Sigmoid colon (tissue), 7 donors: ENCODE results near the gene GRAMD1B. TPM values are rescaled to one million over a fixed set of nuclear protein-coding genes. Genes with fewer than 3 reads are reported as not detected.

ENCODE experiments used
- DNase-seq: peaks from one replicate; pipeline ENCODE4 v3.0.0-alpha.2; 2019
- H3K27ac ChIP-seq, 4 donors: fragments of 200-600 bp; sonication (generic); one replicate each; pipeline ENCODE4 v1.5.1; 2016 to 2019; ENCODE audit warnings: mild to moderate bottlenecking in 1 of 4
- H3K27me3 ChIP-seq, 3 donors: fragments of 200-600 bp; sonication (generic); one replicate each; pipeline ENCODE4 v1.5.1; 2019; ENCODE audit warnings: mild to moderate bottlenecking in 1 of 3
- H3K36me3 ChIP-seq, 4 donors: fragments of 200-600 bp; sonication (generic); one replicate each; pipeline ENCODE4 v1.5.1; 2016 to 2019
- H3K4me1 ChIP-seq, 4 donors: fragments of 200-600 bp; sonication (generic); one replicate each; pipeline ENCODE4 v1.5.1; 2017 to 2019
- H3K4me3 ChIP-seq, 4 donors: fragments of 200-600 bp; sonication (generic); one replicate each; pipeline ENCODE4 v1.5.1; 2017 to 2019; ENCODE audit warnings: mild to moderate bottlenecking in 2 of 4, moderate library complexity in 1 of 4
- H3K9me3 ChIP-seq, 4 donors: fragments of 200-600 bp in 3 of 4; sonication (generic) in 3 of 4; one replicate each; pipeline versions ENCODE4 v1.5.1 to v1.6.1; 2013 to 2019
- EP300 ChIP-seq, 4 donors: sonication (generic); formaldehyde crosslinking; IDR thresholded peaks; one replicate each; pipeline ENCODE4 v1.6.1; 2017; ENCODE audit warnings: antibody characterized with exemption in 4 of 4
- POLR2A ChIP-seq, 2 donors: fragments of 450-650 bp; IDR thresholded peaks; one replicate each; pipeline ENCODE4 v1.6.1; 2016; ENCODE audit warnings: antibody characterized with exemption in 2 of 2, mild to moderate bottlenecking in 2 of 2, moderate library complexity in 2 of 2
- POLR2AphosphoS5 ChIP-seq, 4 donors: sonication (generic); formaldehyde crosslinking; IDR thresholded peaks; one replicate each; pipeline ENCODE4 v1.6.1; 2017; ENCODE audit warnings: antibody characterized with exemption in 4 of 4
- WGBS, 2 donors: extraction: QIAGEN DNeasy Blood & Tissue Kit; methylation state at CpG; one replicate each; pipeline ENCODE4 v1.1.7; 2013; 5-methylcytosine and 5-hydroxymethylcytosine counted together
- intact Hi-C: fragments of 100-400 bp; cut with DNase I; formaldehyde crosslinking; loops from one replicate; pipeline ENCODE4 v1.15.1; 2023
- polyA plus RNA-seq, 3 donors: library from polyadenylated mRNA; stranded (reverse); fragments of 200-250 nt; gene quantifications; one replicate each; pipeline ENCODE4 v1.2.3, GENCODE V29; 2013
- total RNA-seq, 4 donors: library from RNA; depleted of rRNA; stranded (reverse); fragments of >200 nt; gene quantifications; one replicate each; pipeline ENCODE4 v1.1.0, GENCODE V29; 2016
- TF ChIP-seq, protein P1 (sequence below), 4 experiments: fragments of 450-650 bp in 3 of 4; fragments of 200-600 bp in 1 of 4; IDR thresholded peaks; one replicate each; pipeline ENCODE4 v1.5.1; 2016 to 2019; ENCODE audit warnings: antibody characterized with exemption in 4 of 4, mild to moderate bottlenecking in 3 of 4, moderate library complexity in 2 of 4
- donor health status: healthy with polysubstance abuse.
- donor health status: Bipolar disorder and iron deficiency.
- donor health status: healthy.

Gene GRAMD1B
- total and polyA plus RNA-seq, 7 donors: 1.8 to 5.0 (median 3.5) TPM

DNA sequence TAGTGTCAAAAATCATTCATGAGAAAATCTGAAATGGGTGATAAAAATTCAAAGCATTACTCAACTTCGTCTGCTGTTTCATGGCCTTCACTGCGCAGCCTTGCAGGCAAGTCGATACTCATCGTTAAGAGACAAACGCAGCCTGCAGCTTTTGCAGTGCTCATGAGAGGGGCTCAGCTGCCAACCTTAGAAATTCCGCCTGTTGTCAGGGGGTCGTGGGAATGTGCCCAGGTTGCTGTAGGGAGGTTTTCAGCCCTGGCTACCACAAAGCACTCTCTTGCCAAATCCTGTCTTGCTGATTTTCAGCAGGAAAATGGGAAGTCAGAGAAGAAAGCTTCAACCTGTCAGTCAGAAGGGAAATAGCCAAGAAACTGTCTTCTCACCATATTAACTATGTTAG lies 25.4 kb upstream of the GRAMD1B start:
- TF ChIP-seq, protein P1, sequence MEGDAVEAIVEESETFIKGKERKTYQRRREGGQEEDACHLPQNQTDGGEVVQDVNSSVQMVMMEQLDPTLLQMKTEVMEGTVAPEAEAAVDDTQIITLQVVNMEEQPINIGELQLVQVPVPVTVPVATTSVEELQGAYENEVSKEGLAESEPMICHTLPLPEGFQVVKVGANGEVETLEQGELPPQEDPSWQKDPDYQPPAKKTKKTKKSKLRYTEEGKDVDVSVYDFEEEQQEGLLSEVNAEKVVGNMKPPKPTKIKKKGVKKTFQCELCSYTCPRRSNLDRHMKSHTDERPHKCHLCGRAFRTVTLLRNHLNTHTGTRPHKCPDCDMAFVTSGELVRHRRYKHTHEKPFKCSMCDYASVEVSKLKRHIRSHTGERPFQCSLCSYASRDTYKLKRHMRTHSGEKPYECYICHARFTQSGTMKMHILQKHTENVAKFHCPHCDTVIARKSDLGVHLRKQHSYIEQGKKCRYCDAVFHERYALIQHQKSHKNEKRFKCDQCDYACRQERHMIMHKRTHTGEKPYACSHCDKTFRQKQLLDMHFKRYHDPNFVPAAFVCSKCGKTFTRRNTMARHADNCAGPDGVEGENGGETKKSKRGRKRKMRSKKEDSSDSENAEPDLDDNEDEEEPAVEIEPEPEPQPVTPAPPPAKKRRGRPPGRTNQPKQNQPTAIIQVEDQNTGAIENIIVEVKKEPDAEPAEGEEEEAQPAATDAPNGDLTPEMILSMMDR (IDR thresholded peaks at IDR 0.05): no peak
- TF ChIP-seq POLR2AphosphoS5 (IDR thresholded peaks at IDR 0.05) (no peak), POLR2A (IDR thresholded peaks at IDR 0.05) (no peak), EP300 (IDR thresholded peaks at IDR 0.05) (no peak)
- H3K4me3 ChIP-seq: no peak overlapping the region
- 67 to 86% methylated on average over 7 of the region's 7 CpGs for WGBS, 2 donors
- no peak overlapping the region for H3K27ac ChIP-seq
- H3K36me3 ChIP-seq: no peaks in the 10 kb centered on the region
- H3K4me1 ChIP-seq: no peaks in the 10 kb centered on the region
- intact Hi-C loops: loop anchor here (10.0 kb wide), 1 partner anchor 70 kb away; no protein-coding TSS in a partner anchor
- no peaks in the 10 kb centered on the region for H3K9me3 ChIP-seq
- peaks cover 0 to 18% (median 7%) of the 10 kb centered on the region in 3 donors for H3K27me3 ChIP-seq
- DNase-seq: no peak

DNA sequence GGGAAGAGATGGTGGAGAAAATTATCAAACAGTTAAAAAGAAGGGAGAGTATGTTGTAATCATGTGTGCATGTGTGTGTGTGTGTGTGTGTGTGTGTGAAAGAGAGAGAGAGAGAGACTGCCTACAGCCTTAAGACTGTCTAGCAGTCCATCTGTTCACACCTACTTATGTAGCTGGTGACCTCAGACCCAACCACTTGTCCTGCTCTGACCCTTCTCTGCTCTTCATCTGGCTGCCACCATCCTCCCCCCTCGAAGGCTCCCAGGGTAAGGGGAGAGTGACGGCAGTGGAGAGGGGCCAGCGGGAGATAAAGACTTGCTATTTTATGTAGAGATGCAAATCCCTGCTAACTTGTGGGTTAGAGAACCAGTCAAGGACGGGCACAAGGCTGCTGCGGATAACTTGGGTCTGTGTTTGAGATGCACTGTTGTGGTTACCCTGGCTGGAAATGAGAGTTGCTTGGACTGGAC lies 24.9 kb upstream of the GRAMD1B start:
- intact Hi-C loops: loop anchor here (10.0 kb wide), 1 partner anchor 70 kb away; no protein-coding TSS in a partner anchor
- Histone ChIP-seq H3K4me3 (no peak overlapping the region), H3K27ac (no peak overlapping the region), H3K9me3 (no peaks in the 10 kb centered on the region), H3K4me1 (no peaks in the 10 kb centered on the region), H3K36me3 (no peaks in the 10 kb centered on the region), H3K27me3 (peaks cover 0 to 18% (median 7%) of the 10 kb centered on the region in 3 donors)
- TF ChIP-seq, protein P1 (IDR thresholded peaks at IDR 0.05): no peak
- no peak for TF ChIP-seq POLR2AphosphoS5 (IDR thresholded peaks at IDR 0.05)
- no peak for TF ChIP-seq EP300 (IDR thresholded peaks at IDR 0.05)
- no peak for TF ChIP-seq POLR2A (IDR thresholded peaks at IDR 0.05)
- DNase-seq: no peak
- whole genome bisulfite sequencing, 2 donors: 77 to 91% methylated on average over 5 of the region's 5 CpGs

DNA sequence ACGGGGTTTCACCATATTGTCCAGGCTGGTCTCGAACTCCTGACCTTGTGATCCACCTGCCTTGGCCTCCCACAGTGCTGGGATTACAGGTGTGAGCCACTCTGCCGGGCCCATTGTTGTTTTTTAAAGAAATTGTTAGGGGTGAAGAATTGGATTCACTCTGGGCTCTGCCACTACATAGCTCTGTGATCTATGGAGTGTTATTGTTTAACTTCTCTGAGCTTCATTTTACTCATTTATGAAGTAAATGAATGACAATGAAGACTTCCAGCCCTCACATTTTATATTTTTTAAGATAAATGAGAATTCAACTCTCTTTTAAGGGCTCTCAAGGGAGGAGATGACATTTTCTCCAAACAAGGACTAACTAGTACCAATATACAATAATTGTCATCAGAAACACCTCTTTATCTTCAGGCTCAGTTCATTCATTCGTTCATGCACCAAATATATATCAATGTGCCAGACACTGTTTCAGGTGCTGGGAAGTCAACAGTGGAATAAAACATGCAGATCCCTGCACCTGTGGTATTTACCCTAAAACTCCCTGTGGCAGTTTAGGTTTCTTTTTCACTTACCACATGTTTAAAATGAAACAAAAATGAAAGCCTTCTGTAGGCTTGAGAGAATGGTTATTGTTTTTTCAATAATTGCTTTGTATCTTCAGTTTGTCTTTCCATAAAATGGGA lies 23.5 kb upstream of the GRAMD1B start:
- Histone ChIP-seq H3K9me3 (no peaks in the 10 kb centered on the region), H3K27ac (no peak overlapping the region)

DNA sequence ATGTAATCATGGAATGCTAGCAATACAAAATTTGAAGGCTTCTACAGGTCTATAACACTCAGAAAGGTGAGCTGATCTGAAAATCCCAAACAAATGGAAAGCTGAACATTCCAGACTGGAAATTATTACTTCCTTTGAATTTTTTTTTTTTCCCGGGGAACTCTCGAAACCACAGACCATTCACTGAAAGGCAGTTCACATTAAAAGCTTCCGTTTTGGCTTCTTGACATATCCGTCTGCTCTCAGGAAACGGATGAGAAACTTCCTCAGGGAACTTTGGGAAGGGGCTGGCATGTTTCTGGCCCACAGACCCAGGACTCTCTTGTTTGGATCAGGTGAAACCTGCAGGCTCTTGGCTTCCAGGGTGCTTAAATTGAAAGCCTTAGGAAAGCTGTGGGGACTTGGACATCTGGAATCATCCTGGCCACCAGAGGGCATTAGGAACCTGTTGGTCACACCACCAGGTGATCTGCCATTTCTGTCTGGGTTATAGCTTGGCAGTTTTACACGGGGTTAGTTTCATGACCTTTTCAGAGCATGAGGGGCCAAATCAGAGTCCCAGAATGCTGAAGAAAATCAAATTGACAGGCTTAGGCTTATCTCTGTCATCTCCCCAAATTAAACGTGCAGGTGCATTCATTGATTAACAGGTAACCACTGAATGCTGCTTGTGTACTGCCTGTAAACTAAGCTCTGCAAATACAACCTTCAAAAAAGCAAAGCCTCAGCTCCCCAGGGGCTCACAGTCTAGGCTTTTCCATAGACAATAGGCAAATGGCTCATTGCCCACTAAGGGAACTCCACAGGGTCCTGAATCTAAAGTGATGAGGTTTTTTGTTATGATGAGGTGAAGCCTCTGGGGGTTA lies 22.7 kb upstream of the GRAMD1B start:
- Histone ChIP-seq H3K4me1 (no peaks in the 10 kb centered on the region), H3K36me3 (no peaks in the 10 kb centered on the region), H3K9me3 (no peaks in the 10 kb centered on the region), H3K27ac (no peak overlapping the region), H3K27me3 (peaks cover 0 to 18% (median 7%) of the 10 kb centered on the region in 3 donors), H3K4me3 (no peak overlapping the region)
- TF ChIP-seq, protein P1 (IDR thresholded peaks at IDR 0.05): peak in 3 of 4 experiments; percentile 27 to 39 (median 37)
- TF ChIP-seq EP300 (IDR thresholded peaks at IDR 0.05): no peak
- WGBS, 2 donors: 5 to 7% methylated on average over 7 of the region's 7 CpGs
- intact Hi-C loops: loop anchor here (10.0 kb wide), 1 partner anchor 67 kb away; no protein-coding TSS in a partner anchor
- no peak for DNase-seq

More for the DNA sequence above, 23.5 kb upstream of the GRAMD1B start:
- no peaks in the 10 kb centered on the region for H3K36me3 ChIP-seq
- intact Hi-C loops: loop anchor here (10.0 kb wide), 1 partner anchor 68 kb away; no protein-coding TSS in a partner anchor
- no peak for DNase-seq
- H3K4me1 ChIP-seq: no peaks in the 10 kb centered on the region
- H3K4me3 ChIP-seq: no peak overlapping the region
- peaks cover 0 to 18% (median 7%) of the 10 kb centered on the region in 3 donors for H3K27me3 ChIP-seq
- WGBS, 2 donors: 50 to 67% methylated on average over 4 of the region's 4 CpGs
- TF ChIP-seq POLR2AphosphoS5 (IDR thresholded peaks at IDR 0.05) (no peak), EP300 (IDR thresholded peaks at IDR 0.05) (no peak), POLR2A (IDR thresholded peaks at IDR 0.05) (no peak)
- TF ChIP-seq, protein P1 (IDR thresholded peaks at IDR 0.05): no peak
